Fibroblast of pulmonary artery (primary cell): ENCODE results near the gene PTBP1.
A peak's percentile ranks its signal among the peaks of the same experiment; 100 is the strongest.
"Not testable (repeated sequence)": the region's sequence is repeated elsewhere in the genome, so short reads cannot be mapped to it uniquely, and the experiment has no call there.

ENCODE experiments used
- DNase-seq: peaks from one replicate; pipeline ENCODE4 v3.0.0-alpha.2; 2010; ENCODE audit warnings: low read depth
- H3K4me3 ChIP-seq: replicated peaks from 2 replicates; pipeline ENCODE4 v1.5.1; 2011; ENCODE audit warnings: low read depth, mild to moderate bottlenecking, control low read depth, low read length, moderate library complexity
- TF ChIP-seq, protein P1 (sequence below): IDR thresholded peaks from 2 replicates; pipeline ENCODE4 v1.5.1; 2011; ENCODE audit warnings: mild to moderate bottlenecking, control low read depth, low read length, inconsistent platforms; ENCODE audit errors: missing control alignments

PTBP1 gene

DNA sequence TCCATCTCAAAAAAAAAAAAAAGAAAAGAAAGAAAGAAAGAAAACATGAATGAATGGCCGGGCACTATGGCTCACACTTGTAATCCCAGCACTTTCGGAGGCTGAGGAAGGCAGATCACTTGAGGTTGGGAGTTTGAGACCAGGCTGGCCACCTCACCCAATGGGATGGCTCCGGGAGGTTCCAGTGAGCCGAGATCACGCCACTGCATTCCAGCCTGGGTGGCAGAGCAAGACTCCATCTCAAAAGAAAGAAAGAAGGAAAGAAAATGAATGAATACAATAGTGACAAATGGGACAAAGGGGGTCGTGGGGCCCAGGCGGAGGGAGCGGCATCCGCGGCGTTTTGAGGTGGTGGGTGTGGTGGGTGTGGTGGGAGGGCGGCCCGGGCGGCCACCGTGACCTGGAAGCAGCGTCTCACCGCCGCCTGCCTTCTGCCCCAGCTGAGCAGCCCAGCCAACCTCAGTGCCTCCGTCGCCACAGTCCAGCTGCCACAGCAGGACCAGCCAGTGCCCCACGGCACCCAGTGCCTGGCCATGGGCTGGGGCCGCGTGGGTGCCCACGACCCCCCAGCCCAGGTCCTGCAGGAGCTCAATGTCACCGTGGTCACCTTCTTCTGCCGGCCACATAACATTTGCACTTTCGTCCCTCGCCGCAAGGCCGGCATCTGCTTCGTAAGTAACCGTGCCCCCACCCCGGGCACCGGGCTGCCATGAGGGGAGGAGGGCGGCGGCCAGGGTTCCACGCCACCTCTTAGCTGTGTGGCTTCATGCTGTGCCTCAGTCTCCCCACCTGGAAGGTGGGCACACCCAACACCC lies 48.7 kb downstream of the PTBP1 start:
- H3K4me3 ChIP-seq: no peak overlapping the region
- TF ChIP-seq, protein P1, sequence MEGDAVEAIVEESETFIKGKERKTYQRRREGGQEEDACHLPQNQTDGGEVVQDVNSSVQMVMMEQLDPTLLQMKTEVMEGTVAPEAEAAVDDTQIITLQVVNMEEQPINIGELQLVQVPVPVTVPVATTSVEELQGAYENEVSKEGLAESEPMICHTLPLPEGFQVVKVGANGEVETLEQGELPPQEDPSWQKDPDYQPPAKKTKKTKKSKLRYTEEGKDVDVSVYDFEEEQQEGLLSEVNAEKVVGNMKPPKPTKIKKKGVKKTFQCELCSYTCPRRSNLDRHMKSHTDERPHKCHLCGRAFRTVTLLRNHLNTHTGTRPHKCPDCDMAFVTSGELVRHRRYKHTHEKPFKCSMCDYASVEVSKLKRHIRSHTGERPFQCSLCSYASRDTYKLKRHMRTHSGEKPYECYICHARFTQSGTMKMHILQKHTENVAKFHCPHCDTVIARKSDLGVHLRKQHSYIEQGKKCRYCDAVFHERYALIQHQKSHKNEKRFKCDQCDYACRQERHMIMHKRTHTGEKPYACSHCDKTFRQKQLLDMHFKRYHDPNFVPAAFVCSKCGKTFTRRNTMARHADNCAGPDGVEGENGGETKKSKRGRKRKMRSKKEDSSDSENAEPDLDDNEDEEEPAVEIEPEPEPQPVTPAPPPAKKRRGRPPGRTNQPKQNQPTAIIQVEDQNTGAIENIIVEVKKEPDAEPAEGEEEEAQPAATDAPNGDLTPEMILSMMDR: no peak
- DNase-seq: no peak

DNA sequence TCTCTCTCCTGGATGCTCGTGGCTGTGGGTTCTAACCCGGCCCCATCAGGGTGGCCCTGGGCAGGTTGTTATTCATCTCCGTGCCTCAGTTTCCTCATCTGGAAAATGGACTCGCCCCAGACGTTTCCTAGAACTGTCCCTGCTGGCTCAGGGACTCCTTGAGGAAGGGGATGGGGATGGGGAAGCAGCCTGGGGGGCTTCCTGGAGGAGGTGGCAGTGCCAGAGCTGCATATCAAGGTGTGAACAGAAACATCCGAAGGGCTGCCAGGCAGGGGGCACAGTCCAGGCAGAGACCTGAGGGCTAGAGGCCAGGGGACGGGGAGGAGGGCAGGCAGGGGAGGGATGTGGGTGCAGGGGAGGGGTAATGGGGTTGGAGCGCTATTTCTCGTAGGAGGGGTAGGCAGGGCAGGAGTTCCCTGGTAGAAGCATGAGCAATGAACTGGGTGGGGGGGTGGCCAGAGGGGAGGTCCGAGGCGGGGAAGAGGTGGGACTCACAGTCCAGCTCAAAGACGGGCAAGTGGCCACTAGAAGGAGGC lies 51.2 kb downstream of the PTBP1 start:
- DNase-seq: no peak
- H3K4me3 ChIP-seq: no peak overlapping the region
- TF ChIP-seq, protein P1: no peak

DNA sequence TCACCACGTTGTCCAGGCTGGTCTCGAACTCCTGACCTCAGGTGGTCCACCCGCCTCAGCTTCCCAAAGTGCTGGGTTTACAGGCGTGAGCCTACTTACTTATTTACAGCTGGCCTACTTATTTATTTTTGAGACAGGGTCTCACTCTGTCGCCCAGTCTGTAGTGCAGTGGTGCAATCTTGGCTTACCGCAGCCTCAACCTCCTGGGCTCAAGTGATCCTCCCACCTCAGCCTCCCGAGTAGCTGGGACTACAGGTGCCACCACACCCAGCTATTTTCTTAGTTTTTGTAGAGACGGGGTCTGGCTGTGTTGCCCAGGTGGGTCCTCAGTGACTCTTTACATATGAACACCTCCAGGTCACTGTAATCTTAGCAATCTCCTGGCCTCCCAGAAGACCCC lies 51.9 kb downstream of the PTBP1 start:
- DNase-seq, H3K4me3 ChIP-seq: not testable (repeated sequence)

DNA sequence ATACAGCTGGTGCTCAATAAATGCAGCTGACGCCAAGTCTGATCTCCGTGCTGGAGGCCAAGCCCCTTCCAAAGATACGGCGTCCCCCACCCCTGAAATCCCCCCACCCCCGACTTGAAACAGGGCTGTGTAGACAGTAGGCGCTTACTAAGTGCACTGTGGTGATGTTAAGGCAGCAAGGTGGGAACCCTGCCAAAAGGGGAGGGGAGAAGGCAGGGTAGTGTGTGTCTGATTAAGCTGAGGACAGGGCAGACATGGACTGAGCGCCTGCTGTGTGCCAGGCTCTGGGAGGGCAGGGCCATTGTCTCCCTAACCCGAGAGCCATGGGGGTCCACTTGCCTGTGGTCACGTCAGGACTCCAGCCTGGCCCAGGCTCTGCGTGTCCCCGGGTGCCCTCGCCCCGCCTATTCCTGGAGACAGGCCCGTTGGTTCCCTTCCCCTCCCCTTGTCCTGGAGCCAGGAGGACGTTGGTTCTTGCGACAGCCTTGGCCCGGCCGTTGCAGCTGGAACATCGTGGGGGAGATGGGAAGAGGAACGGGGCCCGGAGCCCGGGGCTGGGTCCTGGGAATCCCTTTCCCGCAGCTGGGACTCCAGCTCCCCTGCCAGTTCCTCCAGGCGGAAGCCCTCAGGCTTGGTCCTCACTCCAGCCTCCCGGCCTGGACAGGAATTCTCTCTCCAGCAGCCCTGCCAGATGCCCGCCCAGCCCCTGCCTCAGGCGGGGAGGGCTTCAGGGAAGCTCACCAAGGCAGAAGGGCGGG lies 53.1 kb downstream of the PTBP1 start:
- H3K4me3 ChIP-seq: peak overlapping the region; percentile 22
- TF ChIP-seq, protein P1: no peak
- peak; percentile 98 for DNase-seq

DNA sequence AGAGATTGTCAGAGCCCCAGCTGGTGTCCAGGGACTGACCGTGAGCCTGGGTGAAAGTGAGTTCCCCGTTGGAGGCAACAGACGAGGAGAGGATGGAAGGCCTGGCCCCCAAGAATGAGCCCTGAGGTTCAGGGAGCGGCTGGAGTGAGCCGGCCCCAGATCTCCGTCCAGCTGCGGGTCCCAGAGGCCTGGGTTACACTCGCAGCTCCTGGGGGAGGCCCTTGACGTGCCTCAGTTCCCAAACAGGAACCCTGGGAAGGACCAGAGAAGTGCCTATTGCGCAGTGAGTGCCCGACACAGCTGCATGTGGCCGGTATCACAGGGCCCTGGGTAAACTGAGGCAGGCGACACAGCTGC lies 53.7 kb downstream of the PTBP1 start:
- TF ChIP-seq, protein P1: no peak
- H3K4me3 ChIP-seq: peak overlapping the region; percentile 22

DNA sequence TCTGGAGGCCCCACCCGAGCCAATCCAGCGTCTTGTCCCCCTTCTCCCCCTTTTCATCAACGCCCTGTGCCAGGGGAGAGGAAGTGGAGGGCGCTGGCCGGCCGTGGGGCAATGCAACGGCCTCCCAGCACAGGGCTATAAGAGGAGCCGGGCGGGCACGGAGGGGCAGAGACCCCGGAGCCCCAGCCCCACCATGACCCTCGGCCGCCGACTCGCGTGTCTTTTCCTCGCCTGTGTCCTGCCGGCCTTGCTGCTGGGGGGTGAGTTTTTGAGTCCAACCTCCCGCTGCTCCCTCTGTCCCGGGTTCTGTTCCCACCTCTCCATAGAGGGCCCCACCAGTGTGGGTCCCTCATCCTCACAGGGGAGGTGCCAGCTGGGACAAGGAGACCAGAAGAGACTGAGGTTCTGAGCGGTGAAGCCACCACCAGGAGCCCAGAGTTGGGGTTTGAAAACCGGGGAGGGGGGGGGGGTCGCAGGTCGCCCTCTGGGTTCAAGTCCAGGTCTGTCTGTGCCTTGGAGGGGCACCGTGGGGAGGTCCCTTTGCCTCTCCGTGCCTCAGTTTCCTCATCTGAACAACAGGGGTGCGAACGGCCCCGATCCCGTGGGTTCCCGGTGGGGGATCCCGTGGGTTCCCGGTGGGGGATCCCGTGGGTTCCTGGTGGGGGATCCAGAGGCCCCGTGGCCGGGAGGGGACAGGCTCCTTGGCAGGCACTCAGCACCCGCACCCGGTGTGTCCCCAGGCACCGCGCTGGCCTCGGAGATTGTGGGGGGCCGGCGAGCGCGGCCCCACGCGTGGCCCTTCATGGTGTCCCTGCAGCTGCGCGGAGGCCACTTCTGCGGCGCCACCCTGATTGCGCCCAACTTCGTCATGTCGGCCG lies 55.1 kb downstream of the PTBP1 start, which contains the start of gene ELANE:
TSS of gene ELANE (plus strand) at position 168 of the 878 bp plus-strand sequence. CDS start at position 194, 26 bp downstream.
- H3K4me3 ChIP-seq: no peak within 1 kb of the TSS
- no peak for DNase-seq
- TF ChIP-seq, protein P1: no peak

More for the DNA sequence above, 53.7 kb downstream of the PTBP1 start:
- DNase-seq: no peak
